ENCODE measurements around the gene TNFAIP8L1.
A peak's percentile ranks its signal among the peaks of the same experiment; 100 is the strongest.

Gene TNFAIP8L1

DNA sequence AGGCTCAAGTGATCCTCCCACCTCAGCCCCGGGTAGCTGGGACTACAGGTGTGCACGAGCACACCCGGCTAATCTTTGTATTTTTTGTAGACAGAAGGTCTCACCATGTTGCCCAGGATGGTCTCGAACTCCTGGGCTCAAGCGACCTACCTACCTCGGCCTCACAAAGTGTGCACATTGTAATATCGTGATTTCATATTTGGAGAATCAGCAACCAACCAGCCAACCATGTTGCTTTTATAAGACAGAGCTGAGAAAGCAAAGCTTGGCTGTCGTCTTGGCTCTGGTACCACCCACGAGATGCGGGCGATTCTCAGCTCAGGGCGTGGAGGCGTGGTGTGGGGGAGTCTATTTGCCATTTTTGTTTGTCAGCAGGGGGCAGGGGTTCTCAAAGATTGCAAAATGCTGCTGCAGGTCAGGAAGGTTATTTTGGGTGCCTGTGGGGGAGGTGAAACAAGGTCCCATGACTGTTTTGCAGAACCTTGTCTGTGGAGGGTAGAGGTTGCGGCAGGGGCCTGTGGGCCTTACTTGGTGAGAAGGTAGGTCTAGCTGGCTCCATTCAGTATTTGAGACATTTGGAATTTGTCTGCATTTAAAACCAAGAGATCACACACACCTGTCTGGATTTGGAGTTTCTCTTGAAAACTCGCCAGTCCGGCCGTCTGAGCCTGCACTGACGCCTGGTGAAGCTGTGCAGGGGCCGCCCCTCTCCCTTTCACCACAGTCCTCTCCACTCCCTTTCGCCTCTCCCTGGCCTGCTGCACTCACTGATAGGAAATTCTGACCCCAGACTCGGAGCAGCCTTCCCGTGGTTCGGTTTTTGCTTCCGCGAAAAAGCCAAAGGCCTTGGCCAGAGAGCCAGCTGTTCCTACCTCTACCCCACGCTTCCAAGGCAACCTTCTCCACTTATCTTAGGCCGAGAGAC lies 15.4 kb downstream of the TNFAIP8L1 start:
- Mint-ChIP-seq H3K9me3 (no peaks in the 10 kb centered on the region), H3K4me1 (no peaks in the 10 kb centered on the region), H3K27me3 (ENCODE audit: low read depth) (no peaks in the 10 kb centered on the region), H3K27ac (peak overlapping the region in 2 of 3 experiments; percentile 43 to 59), H3K36me3 (ENCODE audit: low read depth) (peaks cover 29% of the 10 kb centered on the region), H3K4me3 (no peak overlapping the region)
- TF ChIP-seq, protein P1, sequence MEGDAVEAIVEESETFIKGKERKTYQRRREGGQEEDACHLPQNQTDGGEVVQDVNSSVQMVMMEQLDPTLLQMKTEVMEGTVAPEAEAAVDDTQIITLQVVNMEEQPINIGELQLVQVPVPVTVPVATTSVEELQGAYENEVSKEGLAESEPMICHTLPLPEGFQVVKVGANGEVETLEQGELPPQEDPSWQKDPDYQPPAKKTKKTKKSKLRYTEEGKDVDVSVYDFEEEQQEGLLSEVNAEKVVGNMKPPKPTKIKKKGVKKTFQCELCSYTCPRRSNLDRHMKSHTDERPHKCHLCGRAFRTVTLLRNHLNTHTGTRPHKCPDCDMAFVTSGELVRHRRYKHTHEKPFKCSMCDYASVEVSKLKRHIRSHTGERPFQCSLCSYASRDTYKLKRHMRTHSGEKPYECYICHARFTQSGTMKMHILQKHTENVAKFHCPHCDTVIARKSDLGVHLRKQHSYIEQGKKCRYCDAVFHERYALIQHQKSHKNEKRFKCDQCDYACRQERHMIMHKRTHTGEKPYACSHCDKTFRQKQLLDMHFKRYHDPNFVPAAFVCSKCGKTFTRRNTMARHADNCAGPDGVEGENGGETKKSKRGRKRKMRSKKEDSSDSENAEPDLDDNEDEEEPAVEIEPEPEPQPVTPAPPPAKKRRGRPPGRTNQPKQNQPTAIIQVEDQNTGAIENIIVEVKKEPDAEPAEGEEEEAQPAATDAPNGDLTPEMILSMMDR (IDR thresholded peaks at IDR 0.05; ENCODE audit: unreplicated experiment in 3 of 3), result no peak

DNA sequence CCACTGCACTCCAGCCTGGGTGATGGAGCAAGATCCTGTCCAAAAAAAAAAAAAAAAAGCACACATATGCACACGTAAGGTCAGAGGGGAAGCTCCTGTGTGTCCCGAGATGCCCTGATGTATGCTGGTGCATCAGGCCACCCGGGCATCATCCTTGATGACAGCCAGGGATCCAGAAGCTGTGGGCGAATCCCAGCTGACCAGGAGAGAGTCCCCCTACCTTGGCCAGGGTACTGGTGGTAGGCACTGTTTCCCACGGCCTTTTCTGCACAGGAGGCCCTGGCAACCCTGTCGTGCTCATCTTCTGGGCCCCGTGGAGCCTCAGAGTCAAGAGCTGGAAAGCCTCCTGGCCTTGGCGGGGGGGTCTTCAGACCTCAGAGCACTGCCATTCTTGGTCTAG lies 16.8 kb downstream of the TNFAIP8L1 start:
- Mint-ChIP-seq H3K27ac (no peak overlapping the region), H3K4me3 (no peak overlapping the region), H3K9me3 (no peaks in the 10 kb centered on the region), H3K27me3 (ENCODE audit: low read depth) (no peaks in the 10 kb centered on the region), H3K36me3 (ENCODE audit: low read depth) (peaks cover 41% of the 10 kb centered on the region), H3K4me1 (no peaks in the 10 kb centered on the region)
- TF ChIP-seq, protein P1 (IDR thresholded peaks at IDR 0.05; ENCODE audit: unreplicated experiment in 3 of 3), result no peak

DNA sequence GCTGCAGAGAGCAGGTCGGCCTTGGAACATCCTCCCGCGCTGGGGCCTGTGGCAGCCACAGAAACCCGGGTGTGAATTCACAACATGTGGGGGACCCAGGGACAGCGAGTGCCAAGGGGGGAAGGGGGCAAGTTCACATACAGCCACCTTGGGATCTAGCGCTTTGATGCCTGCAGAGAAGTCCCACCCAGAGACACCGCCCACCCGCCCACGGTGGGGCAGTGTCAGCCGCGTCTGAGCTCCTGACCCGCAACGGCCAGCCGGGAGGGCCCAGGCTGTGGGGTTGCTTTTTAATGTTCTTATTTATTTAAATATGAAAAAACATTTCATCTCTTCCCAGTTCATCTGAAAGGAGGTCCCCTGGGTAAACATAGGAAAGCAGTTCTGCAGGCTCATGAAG lies 17.9 kb downstream of the TNFAIP8L1 start:
- Mint-ChIP-seq H3K27me3 (ENCODE audit: low read depth) (no peaks in the 10 kb centered on the region), H3K4me3 (no peak overlapping the region), H3K36me3 (ENCODE audit: low read depth) (peaks cover 49% of the 10 kb centered on the region), H3K27ac (no peak overlapping the region), H3K9me3 (no peaks in the 10 kb centered on the region), H3K4me1 (no peaks in the 10 kb centered on the region)
- TF ChIP-seq, protein P1 (IDR thresholded peaks at IDR 0.05; ENCODE audit: unreplicated experiment in 3 of 3), result no peak

DNA sequence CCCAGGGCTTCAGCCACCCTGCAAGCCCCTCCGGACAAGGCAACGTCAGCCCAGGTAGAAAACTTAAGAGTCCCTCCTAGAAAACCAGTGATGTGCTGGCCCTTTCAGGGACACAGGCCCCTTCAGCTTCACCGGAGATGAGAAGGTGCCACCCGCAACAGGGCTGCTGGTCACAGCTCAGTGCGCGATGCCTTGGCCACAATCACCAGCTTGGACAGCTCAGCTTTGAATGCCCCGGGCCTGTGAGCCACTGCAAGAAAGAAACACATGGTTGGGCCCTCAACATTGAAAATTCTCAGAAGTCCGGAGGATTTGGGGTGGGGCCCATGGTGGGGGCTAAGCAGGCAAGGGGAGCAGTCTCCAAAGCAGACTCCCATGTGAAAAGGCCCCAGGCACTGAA lies 18.5 kb downstream of the TNFAIP8L1 start:
- Mint-ChIP-seq H3K4me3 (no peak overlapping the region), H3K4me1 (no peaks in the 10 kb centered on the region), H3K36me3 (ENCODE audit: low read depth) (peaks cover 55% of the 10 kb centered on the region), H3K27me3 (ENCODE audit: low read depth) (no peaks in the 10 kb centered on the region), H3K9me3 (no peaks in the 10 kb centered on the region), H3K27ac (no peak overlapping the region)
- TF ChIP-seq, protein P1 (IDR thresholded peaks at IDR 0.05; ENCODE audit: unreplicated experiment in 3 of 3), result no peak

DNA sequence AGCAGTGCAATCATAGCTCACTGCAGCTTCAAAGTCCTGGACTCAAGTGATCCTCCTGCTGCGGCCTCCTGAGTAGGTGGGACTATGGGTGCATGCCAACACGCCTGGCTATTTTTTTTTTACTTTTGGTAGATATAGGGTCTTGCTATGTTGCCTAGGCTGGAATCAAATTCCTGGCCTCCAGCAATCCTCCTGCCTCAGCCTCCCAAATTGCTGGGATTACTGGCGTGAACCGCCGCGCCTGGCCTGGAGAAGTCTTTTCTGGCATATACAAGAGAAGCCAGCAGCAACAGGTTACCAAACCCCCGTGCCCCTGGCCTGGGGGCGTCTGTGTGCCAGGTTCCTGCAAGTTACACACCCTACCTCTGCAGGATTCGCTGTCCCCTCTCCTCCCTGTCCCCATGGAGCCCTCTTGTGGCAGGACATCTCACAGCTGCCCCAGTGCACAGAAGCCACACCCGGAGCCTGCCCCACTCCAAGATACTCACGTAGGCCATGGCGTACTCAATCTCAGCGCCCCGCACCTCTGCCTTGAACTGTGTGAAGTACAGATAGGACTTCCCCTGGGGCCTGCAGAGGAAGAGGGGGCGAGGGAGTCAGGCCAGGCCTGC lies 21.0 kb downstream of the TNFAIP8L1 start:
- no peak overlapping the region for H3K27ac Mint-ChIP-seq
- no peaks in the 10 kb centered on the region for H3K4me1 Mint-ChIP-seq
- H3K9me3 Mint-ChIP-seq, result no peaks in the 10 kb centered on the region
- TF ChIP-seq, protein P1 (IDR thresholded peaks at IDR 0.05; ENCODE audit: unreplicated experiment in 3 of 3), result no peak
- H3K27me3 Mint-ChIP-seq (ENCODE audit: low read depth), result no peaks in the 10 kb centered on the region
- peaks cover 46% of the 10 kb centered on the region for H3K36me3 Mint-ChIP-seq (ENCODE audit: low read depth)
- no peak overlapping the region for H3K4me3 Mint-ChIP-seq
